K562 (cell line): ENCODE measurements around the gene INPP4B. TPM values are rescaled to one million over a fixed set of nuclear protein-coding genes. Genes with fewer than 3 reads are reported as not detected.

Experiments
- CBX2 ChIP-seq: fragments of 200-600 bp; sonication (generic); IDR thresholded peaks from one replicate; pipeline ENCODE4 v1.6.1; 2012; ENCODE audit warnings: mild to moderate bottlenecking, low read length, inconsistent platforms; ENCODE audit not compliant: insufficient read depth, poor library complexity, severe bottlenecking
- FIP1L1 ChIP-seq: fragments of 200-400 bp; formaldehyde crosslinking; IDR thresholded peaks from 2 replicates; pipeline ENCODE4 v1.6.1; 2018; ENCODE audit warnings: mild to moderate bottlenecking, low read depth, low read length; ENCODE audit not compliant: poor library complexity, severe bottlenecking
- MECOM ChIP-seq: fragments of 250-450 bp; sonication (Bioruptor Pico); IDR thresholded peaks from 2 replicates; pipeline ENCODE4 v1.8.0; 2022; ENCODE audit warnings: inconsistent platforms
- NCOA4 ChIP-seq: fragments of 450-650 bp; IDR thresholded peaks from 2 replicates; pipeline ENCODE4 v1.6.1; 2018; ENCODE audit warnings: mild to moderate bottlenecking; ENCODE audit not compliant: partially characterized antibody
- PPARD ChIP-seq: fragments of 250-450 bp; sonication (Bioruptor Pico); IDR thresholded peaks from 2 replicates; pipeline ENCODE4 v1.8.0; 2022; ENCODE audit warnings: inconsistent platforms, mild to moderate bottlenecking, moderate library complexity
- RBM25 ChIP-seq: fragments of 200-400 bp; formaldehyde crosslinking; IDR thresholded peaks from 2 replicates; pipeline ENCODE4 v1.6.1; 2018; ENCODE audit warnings: low read length, low read depth, moderate library complexity; ENCODE audit not compliant: severe bottlenecking
- ZNF239 ChIP-seq: fragments of 250-450 bp; sonication (Bioruptor Pico); IDR thresholded peaks from 2 replicates; pipeline ENCODE4 v1.4.0; 2020; ENCODE audit warnings: mild to moderate bottlenecking
- polyA plus RNA-seq, 8 experiments: library from polyadenylated mRNA; depleted of rRNA in 4 of 8; stranded (reverse) in 5 of 8; unstranded in 3 of 8; fragments of >200 nt; fragmentation: Nextera tagmentation in 2 of 8; fragmentation: Illumina TruSeq in 1 of 8; extraction: Ambion mirVana in 2 of 8; extraction: Trizol in 1 of 8; gene quantifications; 2 replicates each; pipeline versions ENCODE4 v1.2.1 to v1.2.3, GENCODE V29; 2011 to 2014; ENCODE audit warnings: inconsistent platforms in 1 of 8, missing spikeins in 1 of 8
- total RNA-seq, 7 experiments: library from RNA; depleted of rRNA in 6 of 7; stranded (reverse); fragments of >200 nt in 6 of 7; fragmentation: Illumina TruSeq in 2 of 7; extraction: Trizol in 2 of 7; gene quantifications; 2 replicates each; pipeline versions ENCODE4 v1.2.1 to v1.2.3, GENCODE V29; 2011 to 2021; ENCODE audit warnings: low replicate concordance in 1 of 7
- TF ChIP-seq, protein P1 (sequence below): IDR thresholded peaks from 2 replicates; pipeline ENCODE4 v1.6.1; 2011; ENCODE audit not compliant: insufficient read length; ENCODE audit errors: extremely low read depth
- TF ChIP-seq, protein P2 (sequence below): conservative IDR thresholded peaks from 2 replicates; pipeline ENCODE4 v1.6.1; 2011; ENCODE audit warnings: low read depth, mild to moderate bottlenecking, low read length; ENCODE audit not compliant: control insufficient read depth
- TF ChIP-seq, protein P3 (sequence below): fragments of 250-450 bp; sonication (Bioruptor Pico); IDR thresholded peaks from 2 replicates; pipeline ENCODE4 v1.5.0; 2021; ENCODE audit warnings: mild to moderate bottlenecking, moderate library complexity

INPP4B gene
- total and polyA plus RNA-seq, 9 of the 15 experiments (the other 6 are each of a cell fraction or from before 2014, with no cell fraction given), result 0.04 to 0.11 TPM; not detected in 7

DNA sequence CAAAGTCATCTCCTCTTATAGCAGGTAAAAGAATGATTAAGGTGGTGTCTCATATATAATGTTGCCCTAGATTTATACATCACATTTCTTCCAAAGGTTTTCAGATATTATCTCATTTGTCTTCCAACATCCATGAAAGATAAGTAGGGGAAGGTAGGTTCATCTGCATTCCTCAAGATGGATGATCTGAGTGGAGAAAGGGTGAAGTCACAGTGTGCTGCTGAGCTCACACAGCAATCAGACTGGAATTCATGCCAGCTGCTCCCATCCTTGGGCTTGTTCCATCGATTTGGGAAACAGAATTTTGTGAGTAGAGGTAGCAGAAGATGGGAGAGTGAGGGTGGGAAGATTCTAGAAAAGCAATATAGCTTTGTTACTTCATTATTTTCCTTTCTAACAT, 482.4 kb downstream of the INPP4B start (continued):
- TF ChIP-seq FIP1L1, result no peak
- TF ChIP-seq, protein P1, sequence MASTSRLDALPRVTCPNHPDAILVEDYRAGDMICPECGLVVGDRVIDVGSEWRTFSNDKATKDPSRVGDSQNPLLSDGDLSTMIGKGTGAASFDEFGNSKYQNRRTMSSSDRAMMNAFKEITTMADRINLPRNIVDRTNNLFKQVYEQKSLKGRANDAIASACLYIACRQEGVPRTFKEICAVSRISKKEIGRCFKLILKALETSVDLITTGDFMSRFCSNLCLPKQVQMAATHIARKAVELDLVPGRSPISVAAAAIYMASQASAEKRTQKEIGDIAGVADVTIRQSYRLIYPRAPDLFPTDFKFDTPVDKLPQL, result no peak
- no peak for TF ChIP-seq ZNF239 (CRISPR knock-in tag)
- TF ChIP-seq CBX2, result no peak
- TF ChIP-seq PPARD (CRISPR knock-in tag), result no peak
- no peak for TF ChIP-seq RBM25
- no peak for TF ChIP-seq NCOA4
- TF ChIP-seq, protein P2, sequence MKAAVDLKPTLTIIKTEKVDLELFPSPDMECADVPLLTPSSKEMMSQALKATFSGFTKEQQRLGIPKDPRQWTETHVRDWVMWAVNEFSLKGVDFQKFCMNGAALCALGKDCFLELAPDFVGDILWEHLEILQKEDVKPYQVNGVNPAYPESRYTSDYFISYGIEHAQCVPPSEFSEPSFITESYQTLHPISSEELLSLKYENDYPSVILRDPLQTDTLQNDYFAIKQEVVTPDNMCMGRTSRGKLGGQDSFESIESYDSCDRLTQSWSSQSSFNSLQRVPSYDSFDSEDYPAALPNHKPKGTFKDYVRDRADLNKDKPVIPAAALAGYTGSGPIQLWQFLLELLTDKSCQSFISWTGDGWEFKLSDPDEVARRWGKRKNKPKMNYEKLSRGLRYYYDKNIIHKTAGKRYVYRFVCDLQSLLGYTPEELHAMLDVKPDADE, result no peak
- TF ChIP-seq, protein P3, sequence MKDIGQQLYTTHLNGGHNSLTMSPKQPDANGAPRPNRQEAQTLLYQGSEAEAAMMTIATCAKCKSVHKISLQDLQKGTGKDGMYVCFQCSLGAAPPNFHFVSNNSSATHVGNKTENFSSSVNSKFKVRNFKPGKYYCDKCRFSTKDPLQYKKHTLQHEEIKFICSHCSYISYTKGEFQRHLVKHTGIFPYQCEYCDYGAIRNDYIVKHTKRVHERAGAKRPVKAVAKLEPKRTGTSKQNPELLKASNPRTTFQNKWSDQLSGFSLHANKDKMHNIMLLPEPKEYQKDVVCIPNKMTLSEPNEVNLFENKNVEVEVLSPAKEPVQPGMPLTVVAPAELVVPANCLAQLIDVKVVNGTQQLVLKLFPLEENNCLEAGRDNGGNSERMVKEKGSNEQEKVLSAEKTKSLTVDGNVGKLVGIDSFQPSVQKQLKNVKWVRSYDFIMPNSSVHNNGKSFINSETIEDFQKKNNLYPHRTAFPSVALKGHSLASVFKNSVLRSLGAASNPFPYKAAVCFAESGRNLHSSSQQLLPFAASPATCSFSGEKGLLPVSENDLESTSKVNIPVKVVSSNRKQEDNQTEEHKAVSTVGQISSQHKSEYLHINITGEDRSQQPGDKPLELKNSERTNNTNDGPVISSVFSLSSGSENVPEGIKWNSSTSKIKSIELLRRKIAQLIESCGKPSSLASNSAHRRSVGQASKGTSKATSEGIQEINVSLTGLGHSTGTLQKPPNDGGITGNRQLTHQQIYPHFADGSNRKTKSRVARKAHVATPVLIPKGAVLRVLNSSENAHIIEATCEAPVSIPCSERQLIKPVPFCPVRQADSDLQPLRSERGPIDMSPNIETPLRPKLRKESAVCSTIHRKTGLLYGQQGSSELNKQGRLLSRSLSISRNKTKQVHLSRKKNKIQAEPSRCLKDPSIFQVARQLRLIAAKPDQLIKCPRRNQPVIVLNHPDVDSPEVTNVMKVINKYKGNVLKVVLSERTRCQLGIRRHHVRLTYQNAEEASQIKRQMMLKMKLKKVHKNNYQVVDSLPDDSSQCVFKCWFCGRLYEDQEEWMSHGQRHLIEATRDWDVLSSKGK (CRISPR knock-in tag), result no peak
- no peak for TF ChIP-seq MECOM (CRISPR knock-in tag)
